ENCODE results near the gene MESP1.

DNA sequence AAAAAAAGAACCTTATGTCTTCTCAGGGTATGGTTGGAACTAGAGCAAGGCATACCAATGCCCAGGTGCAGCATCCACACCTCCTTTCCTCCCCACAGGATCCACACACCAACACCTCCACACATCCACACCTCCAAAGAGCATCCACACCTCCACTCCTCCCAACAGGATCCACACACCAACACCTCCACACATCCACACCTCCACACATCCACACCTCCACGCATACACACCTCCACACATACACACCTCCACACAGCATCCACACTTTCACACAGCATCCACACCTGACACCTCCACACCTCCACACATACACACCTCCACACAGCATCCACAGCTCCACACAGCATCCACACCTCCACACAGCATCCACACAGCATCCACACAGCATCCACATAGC lies 5.3 kb downstream of the MESP1 start:
- TF ChIP-seq POLR2A (IDR thresholded peaks at IDR 0.05; ENCODE audit: low read depth, low read length) (no peak), TAF1 (IDR thresholded peaks at IDR 0.05; ENCODE audit: borderline replicate concordance, low read depth, low read length) (no peak)

All from GM12892 (cell line).